SK-N-SH (cell line): ENCODE data around the gene CACNA2D1. TPM values are rescaled to one million over a fixed set of nuclear protein-coding genes. Genes with fewer than 3 reads are reported as not detected.

Source experiments
- CTCF ChIA-PET: fragments of 300-600, 350-600 bp; formaldehyde crosslinking; extraction: SDS; loops from one replicate; lab custom pipeline; 2021; lab: Yijun Ruan, JAX
- POLR2A ChIA-PET: fragments of 350-600 bp; sonication (Branson Sonifier 250); formaldehyde crosslinking; extraction: SDS; loops from one replicate; lab custom pipeline; 2020; ENCODE audit warnings: antibody characterized with exemption, inconsistent platforms; lab: Yijun Ruan, JAX
- DNase-seq: peaks from one replicate; pipeline ENCODE4 v3.0.0; 2012
- H2AFZ ChIP-seq: fragments of 200-600 bp; sonication (generic); 2 replicates; pipeline ENCODE4 v1.8.1; 2016; ENCODE audit warnings: antibody characterized with exemption, mild to moderate bottlenecking, low read depth
- H3F3A ChIP-seq: fragments of 200-600 bp; sonication (generic); replicated peaks from 2 replicates; pipeline ENCODE3; 2016; ENCODE audit warnings: antibody characterized with exemption, mild to moderate bottlenecking; ENCODE audit not compliant: insufficient read depth
- H3K27ac ChIP-seq, 2 experiments: fragments of 200-500 bp in 1 of 2; fragments of 200-600 bp in 1 of 2; sonication (Bioruptor generic) in 1 of 2; sonication (generic), shearing (Covaris generic) in 1 of 2; 2 replicates each; pipeline versions ENCODE4 v1.5.1 to v1.6.1; 2014 to 2016; ENCODE audit warnings: low read depth in 2 of 2, inconsistent platforms in 1 of 2, low read length in 1 of 2, mild to moderate bottlenecking in 1 of 2, mixed read lengths in 1 of 2
- H3K27me3 ChIP-seq: fragments of 200-600 bp; sonication (generic), shearing (Covaris generic); 2 replicates; pipeline ENCODE4 v1.6.1; 2016; ENCODE audit warnings: mixed run types; ENCODE audit not compliant: insufficient read depth
- H3K36me3 ChIP-seq, 2 experiments: fragments of 200-500 bp in 1 of 2; fragments of 200-600 bp in 1 of 2; sonication (Bioruptor generic) in 1 of 2; sonication (generic) in 1 of 2; replicated peaks in 1 of 2; 2 replicates each; pipeline versions ENCODE3 to v1.5.1; 2014 to 2016; ENCODE audit warnings: low read length in 1 of 2, mild to moderate bottlenecking in 1 of 2; ENCODE audit not compliant: insufficient read depth in 2 of 2, control insufficient read depth in 1 of 2
- H3K4me1 ChIP-seq, 2 experiments: fragments of 200-500 bp in 1 of 2; fragments of 200-600 bp in 1 of 2; sonication (Bioruptor generic) in 1 of 2; sonication (generic), shearing (Covaris generic) in 1 of 2; 2 replicates each; pipeline versions ENCODE4 v1.5.1 to v1.6.1; 2014 to 2016; ENCODE audit warnings: low read depth in 1 of 2, low read length in 1 of 2, mixed run types in 1 of 2; ENCODE audit not compliant: insufficient read depth in 2 of 2, control insufficient read depth in 1 of 2
- H3K4me2 ChIP-seq: fragments of 200-600 bp; sonication (generic), shearing (Covaris generic); 2 replicates; pipeline ENCODE4 v1.6.1; 2017; ENCODE audit warnings: mixed run types
- H3K4me3 ChIP-seq, 2 experiments: fragments of 200-500 bp in 1 of 2; fragments of 200-600 bp in 1 of 2; sonication (Bioruptor generic) in 1 of 2; sonication (generic), shearing (Covaris generic) in 1 of 2; 2 replicates each; pipeline versions ENCODE4 v1.5.1 to v1.8.1; 2014 to 2016; ENCODE audit warnings: low read depth in 2 of 2, inconsistent platforms in 1 of 2, low read length in 1 of 2, mild to moderate bottlenecking in 1 of 2, mixed read lengths in 1 of 2, moderate library complexity in 1 of 2
- H3K79me2 ChIP-seq: fragments of 200-600 bp; sonication (generic); 2 replicates; pipeline ENCODE4 v1.8.1; 2017; ENCODE audit warnings: mild to moderate bottlenecking; ENCODE audit not compliant: insufficient read depth
- H3K9ac ChIP-seq: fragments of 200-600 bp; sonication (generic); 2 replicates; pipeline ENCODE4 v1.6.1; 2017; ENCODE audit warnings: mixed run types
- H3K9me2 ChIP-seq: fragments of 200-600 bp; sonication (generic); 2 replicates; pipeline ENCODE4 v1.6.1; 2017; ENCODE audit warnings: mixed run types
- H3K9me3 ChIP-seq: fragments of 200-600 bp; sonication (generic); 2 replicates; pipeline ENCODE4 v1.6.1; 2017; ENCODE audit warnings: mixed run types, mild to moderate bottlenecking, moderate library complexity
- H4K20me1 ChIP-seq: fragments of 200-600 bp; sonication (generic); 2 replicates; pipeline ENCODE4 v1.6.1; 2017; ENCODE audit warnings: mild to moderate bottlenecking, mixed run types; ENCODE audit not compliant: insufficient read depth
- EP300 ChIP-seq, 2 experiments: IDR thresholded peaks; 2 replicates each; pipeline versions ENCODE4 v1.4.0 to v1.6.1; 2012; ENCODE audit warnings: borderline replicate concordance in 1 of 2, low read depth in 1 of 2, low read length in 1 of 2
- MXI1 ChIP-seq: IDR thresholded peaks from 2 replicates; pipeline ENCODE4 v1.6.1; 2012; ENCODE audit warnings: mild to moderate bottlenecking, low read depth, low read length, improper control_type of control experiment
- NFIC ChIP-seq: IDR thresholded peaks from 2 replicates; pipeline ENCODE4 v1.4.0; 2012; ENCODE audit warnings: borderline replicate concordance
- RXRA ChIP-seq: IDR thresholded peaks from 2 replicates; pipeline ENCODE4 v1.4.0; 2012; ENCODE audit warnings: low read depth, mild to moderate bottlenecking, borderline replicate concordance
- SMC3 ChIP-seq: IDR thresholded peaks from 2 replicates; pipeline ENCODE4 v1.6.1; 2012; ENCODE audit warnings: low read depth, low read length, improper control_type of control experiment
- YY1 ChIP-seq: IDR thresholded peaks from 2 replicates; pipeline ENCODE4 v1.4.0; 2012; ENCODE audit warnings: low read depth, mild to moderate bottlenecking
- WGBS: methylation state at CpG from one replicate; pipeline ENCODE4 v1.1.6; 2017; ENCODE audit warnings: low lambda C conversion rate; 5-methylcytosine and 5-hydroxymethylcytosine counted together
- polyA plus RNA-seq, 3 experiments: library from polyadenylated mRNA; depleted of rRNA; stranded (reverse); fragments of >200 nt; gene quantifications; 2 replicates each; pipeline ENCODE4 v1.2.3, GENCODE V29; 2012
- TF ChIP-seq, protein P1 (sequence below): fragments of 150-350 bp; IDR thresholded peaks from 2 replicates; pipeline ENCODE4 v1.6.1; 2017; ENCODE audit warnings: antibody characterized with exemption, low read length, low read depth, borderline replicate concordance
- TF ChIP-seq, protein P2 (sequence below): fragments of 150-350 bp; IDR thresholded peaks from 2 replicates; pipeline ENCODE4 v1.6.1; 2016; ENCODE audit warnings: mild to moderate bottlenecking, low read depth, low read length
- TF ChIP-seq, protein P3 (sequence below): IDR thresholded peaks from 2 replicates; pipeline ENCODE4 v1.4.0; 2012; ENCODE audit warnings: low read depth

CACNA2D1 gene
- polyA plus RNA-seq, 1 of the 3 experiments (the other 2 are of a cell fraction): 3.4 TPM

DNA sequence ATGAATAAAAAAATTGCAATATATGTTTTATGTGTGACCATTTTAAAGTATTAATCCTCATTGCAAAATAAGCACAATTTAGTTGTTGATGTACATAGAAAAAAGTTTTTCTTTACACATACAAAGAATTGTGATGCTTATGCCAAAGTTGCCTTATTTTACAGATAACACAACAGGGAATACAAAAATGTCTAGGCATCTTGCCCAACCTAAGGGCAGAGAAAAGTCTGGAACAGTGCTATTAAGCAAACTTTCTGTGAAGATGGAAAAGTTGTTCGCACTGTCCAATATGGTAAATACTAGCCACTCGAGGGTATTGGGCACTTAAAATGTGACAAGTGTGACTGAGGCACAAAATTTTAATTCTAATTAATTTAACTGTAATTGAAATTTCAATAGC, 483.6 kb downstream of the CACNA2D1 start:
- Histone ChIP-seq H3K9me2 (no peaks in the 10 kb centered on the region; the same call in 1 of the 2 replicates), H3K79me2 (no peaks in the 10 kb centered on the region), H3K9ac (no peak overlapping the region), H3F3A (peaks cover 4% of the 10 kb centered on the region), H2AFZ (no peak overlapping the region), H3K36me3 (peaks cover 13 to 51% of the 10 kb centered on the region in 2 experiments), H3K27me3 (no peaks in the 10 kb centered on the region), H3K4me1 (no peaks in the 10 kb centered on the region; a peak in 1 of 4 replicates), H3K4me2 (no peak overlapping the region), H3K27ac (no peak overlapping the region), H3K9me3 (no peaks in the 10 kb centered on the region), H3K4me3 (no peak overlapping the region), H4K20me1 (no peaks in the 10 kb centered on the region)
- ChIA-PET CTCF (interaction anchor here (1.4 kb wide), 1 partner anchor 24 kb away, joined by 4 read pairs; no protein-coding TSS in a partner anchor), POLR2A (no interaction called here)
- 89% methylated on average over 2 of the region's 2 CpGs for WGBS
- DNase-seq: no peak
- no peak for TF ChIP-seq RXRA
- no peak for TF ChIP-seq YY1
- TF ChIP-seq, protein P1, sequence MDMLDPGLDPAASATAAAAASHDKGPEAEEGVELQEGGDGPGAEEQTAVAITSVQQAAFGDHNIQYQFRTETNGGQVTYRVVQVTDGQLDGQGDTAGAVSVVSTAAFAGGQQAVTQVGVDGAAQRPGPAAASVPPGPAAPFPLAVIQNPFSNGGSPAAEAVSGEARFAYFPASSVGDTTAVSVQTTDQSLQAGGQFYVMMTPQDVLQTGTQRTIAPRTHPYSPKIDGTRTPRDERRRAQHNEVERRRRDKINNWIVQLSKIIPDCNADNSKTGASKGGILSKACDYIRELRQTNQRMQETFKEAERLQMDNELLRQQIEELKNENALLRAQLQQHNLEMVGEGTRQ: no peak
- TF ChIP-seq MXI1: no peak
- TF ChIP-seq, protein P2, sequence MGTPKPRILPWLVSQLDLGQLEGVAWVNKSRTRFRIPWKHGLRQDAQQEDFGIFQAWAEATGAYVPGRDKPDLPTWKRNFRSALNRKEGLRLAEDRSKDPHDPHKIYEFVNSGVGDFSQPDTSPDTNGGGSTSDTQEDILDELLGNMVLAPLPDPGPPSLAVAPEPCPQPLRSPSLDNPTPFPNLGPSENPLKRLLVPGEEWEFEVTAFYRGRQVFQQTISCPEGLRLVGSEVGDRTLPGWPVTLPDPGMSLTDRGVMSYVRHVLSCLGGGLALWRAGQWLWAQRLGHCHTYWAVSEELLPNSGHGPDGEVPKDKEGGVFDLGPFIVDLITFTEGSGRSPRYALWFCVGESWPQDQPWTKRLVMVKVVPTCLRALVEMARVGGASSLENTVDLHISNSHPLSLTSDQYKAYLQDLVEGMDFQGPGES: no peak
- no peak for TF ChIP-seq NFIC
- TF ChIP-seq EP300 (IDR thresholded peaks at IDR 0.05; ENCODE audit: borderline replicate concordance in 1 of 2, low read depth in 1 of 2, low read length in 1 of 2): no peak
- TF ChIP-seq SMC3: no peak

DNA sequence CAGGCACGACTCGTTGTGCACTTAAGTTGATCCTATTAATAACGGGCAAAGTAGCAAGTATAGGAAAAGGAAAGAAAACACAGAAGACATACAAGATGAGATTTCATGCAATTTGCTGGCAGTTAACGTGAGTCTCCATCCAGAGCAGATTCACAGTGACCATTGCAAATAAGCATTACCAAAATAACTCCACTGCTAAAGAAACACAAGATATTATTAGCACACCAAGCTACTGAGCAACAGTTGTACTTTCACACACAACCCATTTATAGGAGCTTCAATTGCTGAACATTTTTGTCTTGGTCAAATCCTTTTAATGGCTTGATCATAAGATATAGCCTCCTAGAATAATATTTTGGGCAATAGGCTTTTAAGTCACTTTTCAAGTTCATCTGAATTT, 486.1 kb downstream of the CACNA2D1 start:
- no peaks in the 10 kb centered on the region for H3K9me3 ChIP-seq
- H3K9me2 ChIP-seq: no peaks in the 10 kb centered on the region; the same call in 1 of the 2 replicates
- H3F3A ChIP-seq: peaks cover 4% of the 10 kb centered on the region
- H3K27me3 ChIP-seq: no peaks in the 10 kb centered on the region
- peak overlapping the region in 1 of 2 experiments; percentile 22; a peak in 1 of 4 replicates for H3K27ac ChIP-seq
- WGBS: 90% methylated on average over 4 of the region's 4 CpGs
- peaks cover 3 to 31% of the 10 kb centered on the region in 2 experiments for H3K36me3 ChIP-seq
- H3K4me2 ChIP-seq: no peak overlapping the region
- no peak overlapping the region for H3K9ac ChIP-seq
- no peaks in the 10 kb centered on the region for H4K20me1 ChIP-seq
- no peaks in the 10 kb centered on the region; a peak in 1 of 4 replicates for H3K4me1 ChIP-seq
- H3K79me2 ChIP-seq: no peaks in the 10 kb centered on the region
- ChIA-PET CTCF (interaction anchor here (1.0 to 5.0 kb wide), 5 partner anchors 24 to 457 kb away, joined by 3 to 55 read pairs (median 5); partner anchors contain the start of gene HGF), POLR2A (no interaction called here)
- H2AFZ ChIP-seq: no peak overlapping the region
- no peak overlapping the region for H3K4me3 ChIP-seq
- TF ChIP-seq, protein P3, sequence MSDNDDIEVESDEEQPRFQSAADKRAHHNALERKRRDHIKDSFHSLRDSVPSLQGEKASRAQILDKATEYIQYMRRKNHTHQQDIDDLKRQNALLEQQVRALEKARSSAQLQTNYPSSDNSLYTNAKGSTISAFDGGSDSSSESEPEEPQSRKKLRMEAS: no peak
- no peak for DNase-seq
